Measurements from ENCODE around the gene WWC2.

DNA sequence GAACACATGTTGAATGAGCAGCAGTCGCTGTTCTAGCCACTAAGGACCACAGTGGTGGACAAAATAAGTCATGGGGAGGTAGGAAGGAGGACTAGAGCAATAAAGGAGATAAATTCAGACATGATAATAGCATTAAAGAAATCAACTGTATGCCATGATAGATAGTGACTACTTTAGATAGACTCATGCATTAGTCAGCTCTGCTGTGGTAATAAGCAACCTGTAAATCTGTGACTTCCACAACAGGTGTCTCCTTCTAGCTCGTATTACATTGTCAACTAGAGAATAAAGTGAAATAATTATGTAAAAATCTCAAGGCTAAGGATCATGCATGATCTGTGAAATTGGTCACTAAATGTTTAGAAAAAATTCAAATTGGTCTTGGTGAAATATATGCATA lies 77.9 kb downstream of the WWC2 start:
- no peak for TF ChIP-seq POLR2A (IDR thresholded peaks at IDR 0.05)
- TF ChIP-seq, protein P1, sequence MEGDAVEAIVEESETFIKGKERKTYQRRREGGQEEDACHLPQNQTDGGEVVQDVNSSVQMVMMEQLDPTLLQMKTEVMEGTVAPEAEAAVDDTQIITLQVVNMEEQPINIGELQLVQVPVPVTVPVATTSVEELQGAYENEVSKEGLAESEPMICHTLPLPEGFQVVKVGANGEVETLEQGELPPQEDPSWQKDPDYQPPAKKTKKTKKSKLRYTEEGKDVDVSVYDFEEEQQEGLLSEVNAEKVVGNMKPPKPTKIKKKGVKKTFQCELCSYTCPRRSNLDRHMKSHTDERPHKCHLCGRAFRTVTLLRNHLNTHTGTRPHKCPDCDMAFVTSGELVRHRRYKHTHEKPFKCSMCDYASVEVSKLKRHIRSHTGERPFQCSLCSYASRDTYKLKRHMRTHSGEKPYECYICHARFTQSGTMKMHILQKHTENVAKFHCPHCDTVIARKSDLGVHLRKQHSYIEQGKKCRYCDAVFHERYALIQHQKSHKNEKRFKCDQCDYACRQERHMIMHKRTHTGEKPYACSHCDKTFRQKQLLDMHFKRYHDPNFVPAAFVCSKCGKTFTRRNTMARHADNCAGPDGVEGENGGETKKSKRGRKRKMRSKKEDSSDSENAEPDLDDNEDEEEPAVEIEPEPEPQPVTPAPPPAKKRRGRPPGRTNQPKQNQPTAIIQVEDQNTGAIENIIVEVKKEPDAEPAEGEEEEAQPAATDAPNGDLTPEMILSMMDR (IDR thresholded peaks at IDR 0.05) = no peak

Measured in Peyer's patch (tissue), 4 donors.